Suprapubic skin (tissue), 4 donors: Measurements from ENCODE around the gene SYNDIG1. TPM values are rescaled to one million over a fixed set of nuclear protein-coding genes. Genes with fewer than 3 reads are reported as not detected.

Source experiments
- DNase-seq, 2 donors: peaks; one replicate each; pipeline ENCODE4 v3.0.0-alpha.2; 2019; ENCODE audit warnings: low spot score in 2 of 2
- H3K27ac ChIP-seq: fragments of 200-600 bp; sonication (generic); one replicate; pipeline ENCODE4 v1.5.1; 2019
- H3K27me3 ChIP-seq: fragments of 200-600 bp; sonication (generic); one replicate; pipeline ENCODE4 v1.5.1; 2019
- H3K36me3 ChIP-seq: fragments of 200-600 bp; sonication (generic); one replicate; pipeline ENCODE4 v1.5.1; 2019
- H3K4me1 ChIP-seq: fragments of 200-600 bp; sonication (generic); one replicate; pipeline ENCODE4 v1.5.1; 2019
- H3K4me3 ChIP-seq: fragments of 200-600 bp; sonication (generic); one replicate; pipeline ENCODE4 v1.5.1; 2019; ENCODE audit warnings: mild to moderate bottlenecking
- H3K9me3 ChIP-seq: fragments of 200-600 bp; sonication (generic); one replicate; pipeline ENCODE4 v1.5.1; 2019
- EP300 ChIP-seq: sonication (generic); formaldehyde crosslinking; IDR thresholded peaks from one replicate; pipeline ENCODE4 v1.6.1; 2017; ENCODE audit warnings: antibody characterized with exemption
- POLR2A ChIP-seq, 2 donors: fragments of 450-650 bp; IDR thresholded peaks; one replicate each; pipeline ENCODE4 v1.6.1; 2017; ENCODE audit warnings: antibody characterized with exemption in 2 of 2, mild to moderate bottlenecking in 2 of 2, moderate library complexity in 2 of 2
- POLR2AphosphoS5 ChIP-seq, 3 donors: sonication (generic); formaldehyde crosslinking; IDR thresholded peaks; one replicate each; pipeline ENCODE4 v1.6.1; 2017; ENCODE audit warnings: antibody characterized with exemption in 3 of 3
- WGBS: methylation state at CpG from one replicate; pipeline ENCODE4 v1.1.5; 2018; 5-methylcytosine and 5-hydroxymethylcytosine counted together
- total RNA-seq, 4 donors: library from RNA; depleted of rRNA; stranded (reverse); fragments of >200 nt; gene quantifications; one replicate each; pipeline ENCODE4 v1.1.0, GENCODE V29; 2016
- TF ChIP-seq, protein P1 (sequence below), 2 donors: fragments of 200-600 bp in 1 of 2; fragments of 450-650 bp in 1 of 2; sonication (generic) in 1 of 2; IDR thresholded peaks; one replicate each; pipeline ENCODE4 v1.5.1; 2016 to 2019; ENCODE audit warnings: antibody characterized with exemption in 2 of 2, mild to moderate bottlenecking in 1 of 2, moderate library complexity in 1 of 2

SYNDIG1 gene
- not detected for total RNA-seq

- DNase-seq = no peak
- H3K27me3 ChIP-seq = peaks cover 67% of the 10 kb centered on the region
- 2% methylated on average over 22 of the region's 91 CpGs for WGBS
- no peak for TF ChIP-seq POLR2A (IDR thresholded peaks at IDR 0.05)
- peak within 1 kb of the TSS; percentile 50 for H3K4me3 ChIP-seq
- no peaks in the 10 kb centered on the region for H3K36me3 ChIP-seq
- no peak within 1 kb of the TSS for H3K27ac ChIP-seq
- no peaks in the 10 kb centered on the region for H3K9me3 ChIP-seq
- H3K4me1 ChIP-seq = peaks cover 19% of the 10 kb centered on the region
Measured at GRCh38 chr20:24469116-24469893, at the start of gene SYNDIG1. Gene SYNDIG1, plus strand, starts transcription at chr20:24469629. Its CDS starts 73,469 bp downstream, at chr20:24543098.

DNA sequence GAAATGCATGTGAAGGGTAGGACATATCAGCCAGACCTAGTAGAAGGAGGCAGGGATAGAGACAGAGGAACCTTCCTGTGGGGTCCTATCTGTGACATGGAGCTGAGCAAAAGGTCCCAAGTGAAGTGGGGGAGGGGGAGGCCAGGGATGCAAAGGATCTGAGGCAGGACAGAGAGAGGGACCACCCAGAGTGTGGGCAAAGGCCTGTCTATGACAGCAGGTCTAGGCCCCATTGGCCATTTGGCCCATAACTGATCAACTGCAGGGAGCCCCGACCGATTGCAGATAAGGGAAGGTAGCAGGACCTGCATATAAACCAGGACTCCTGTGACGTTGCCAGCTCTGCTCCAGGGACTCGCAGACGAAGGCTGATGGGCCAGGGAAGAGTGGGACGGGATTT is 49.6 kb upstream of the SYNDIG1 start:
- 93% methylated on average over 6 of the region's 6 CpGs for WGBS
- Histone ChIP-seq H3K9me3 (no peaks in the 10 kb centered on the region), H3K4me1 (no peaks in the 10 kb centered on the region), H3K36me3 (no peaks in the 10 kb centered on the region), H3K4me3 (no peak overlapping the region), H3K27me3 (no peaks in the 10 kb centered on the region), H3K27ac (no peak overlapping the region)
- no peak for DNase-seq
- TF ChIP-seq EP300 (no peak), POLR2A (IDR thresholded peaks at IDR 0.05) (no peak), POLR2AphosphoS5 (IDR thresholded peaks at IDR 0.05) (no peak)
- TF ChIP-seq, protein P1, sequence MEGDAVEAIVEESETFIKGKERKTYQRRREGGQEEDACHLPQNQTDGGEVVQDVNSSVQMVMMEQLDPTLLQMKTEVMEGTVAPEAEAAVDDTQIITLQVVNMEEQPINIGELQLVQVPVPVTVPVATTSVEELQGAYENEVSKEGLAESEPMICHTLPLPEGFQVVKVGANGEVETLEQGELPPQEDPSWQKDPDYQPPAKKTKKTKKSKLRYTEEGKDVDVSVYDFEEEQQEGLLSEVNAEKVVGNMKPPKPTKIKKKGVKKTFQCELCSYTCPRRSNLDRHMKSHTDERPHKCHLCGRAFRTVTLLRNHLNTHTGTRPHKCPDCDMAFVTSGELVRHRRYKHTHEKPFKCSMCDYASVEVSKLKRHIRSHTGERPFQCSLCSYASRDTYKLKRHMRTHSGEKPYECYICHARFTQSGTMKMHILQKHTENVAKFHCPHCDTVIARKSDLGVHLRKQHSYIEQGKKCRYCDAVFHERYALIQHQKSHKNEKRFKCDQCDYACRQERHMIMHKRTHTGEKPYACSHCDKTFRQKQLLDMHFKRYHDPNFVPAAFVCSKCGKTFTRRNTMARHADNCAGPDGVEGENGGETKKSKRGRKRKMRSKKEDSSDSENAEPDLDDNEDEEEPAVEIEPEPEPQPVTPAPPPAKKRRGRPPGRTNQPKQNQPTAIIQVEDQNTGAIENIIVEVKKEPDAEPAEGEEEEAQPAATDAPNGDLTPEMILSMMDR (IDR thresholded peaks at IDR 0.05) = no peak

- DNase-seq = no peak
- WGBS = 80% methylated on average over 4 of the region's 4 CpGs
- H3K36me3 ChIP-seq = no peaks in the 10 kb centered on the region
- no peak overlapping the region for H3K4me3 ChIP-seq
- no peaks in the 10 kb centered on the region for H3K9me3 ChIP-seq
- H3K27me3 ChIP-seq = no peaks in the 10 kb centered on the region
- TF ChIP-seq POLR2A (IDR thresholded peaks at IDR 0.05) (no peak), EP300 (no peak), POLR2AphosphoS5 (IDR thresholded peaks at IDR 0.05) (no peak)
- TF ChIP-seq, protein P1 (IDR thresholded peaks at IDR 0.05) = no peak
- H3K4me1 ChIP-seq = no peaks in the 10 kb centered on the region
- H3K27ac ChIP-seq = no peak overlapping the region
Measured at GRCh38 chr20:24420567-24420966, 48.9 kb upstream of the SYNDIG1 start.

GRCh38 chr20:24421071-24421470 is 48.4 kb upstream of the SYNDIG1 start:
- 91% methylated on average over 6 of the region's 9 CpGs for WGBS
- TF ChIP-seq POLR2A (IDR thresholded peaks at IDR 0.05) (no peak), POLR2AphosphoS5 (IDR thresholded peaks at IDR 0.05) (no peak), EP300 (no peak)
- TF ChIP-seq, protein P1 (IDR thresholded peaks at IDR 0.05) = no peak
- no peaks in the 10 kb centered on the region for H3K9me3 ChIP-seq
- no peaks in the 10 kb centered on the region for H3K27me3 ChIP-seq
- no peak overlapping the region for H3K27ac ChIP-seq
- H3K36me3 ChIP-seq = no peaks in the 10 kb centered on the region
- DNase-seq = no peak
- H3K4me1 ChIP-seq = no peaks in the 10 kb centered on the region
- no peak overlapping the region for H3K4me3 ChIP-seq

DNA sequence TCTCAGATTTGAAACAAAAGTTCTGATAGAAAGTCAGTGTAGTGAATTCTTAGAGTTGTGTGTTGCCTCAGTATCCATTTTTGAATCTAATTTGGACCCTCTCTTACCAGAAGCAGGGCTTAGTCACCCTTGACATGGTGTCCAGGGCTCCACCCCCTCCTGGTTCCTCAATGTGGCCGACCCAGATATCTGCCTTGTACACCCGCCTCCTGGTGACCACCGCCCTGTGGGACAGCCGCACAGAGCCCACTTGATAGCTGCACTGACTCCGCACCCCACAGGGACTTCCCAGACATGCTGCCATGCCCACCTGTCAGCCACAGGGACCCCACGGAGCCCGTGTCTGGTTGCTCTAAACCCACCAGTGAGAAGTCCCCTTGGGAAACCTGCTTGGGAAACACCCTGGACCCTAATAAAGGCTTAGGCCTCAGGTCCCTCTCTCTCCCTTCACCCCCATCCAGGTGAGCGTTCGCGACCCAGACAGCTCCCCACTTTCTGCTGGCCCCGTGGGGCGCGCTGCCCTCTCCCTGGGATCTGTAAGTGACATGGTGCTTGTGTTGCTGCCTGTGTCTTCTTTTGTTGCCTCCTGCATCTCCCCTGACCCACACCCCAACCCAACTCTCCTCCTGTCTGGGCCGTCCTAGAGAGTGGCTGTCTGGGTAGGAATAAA is 47.2 kb upstream of the SYNDIG1 start:
- Histone ChIP-seq H3K27ac (no peak overlapping the region), H3K27me3 (no peaks in the 10 kb centered on the region), H3K4me3 (no peak overlapping the region), H3K4me1 (no peaks in the 10 kb centered on the region), H3K36me3 (no peaks in the 10 kb centered on the region), H3K9me3 (no peaks in the 10 kb centered on the region)
- DNase-seq = no peak
- no peak for TF ChIP-seq EP300
- TF ChIP-seq, protein P1 (IDR thresholded peaks at IDR 0.05) = no peak
- no peak for TF ChIP-seq POLR2A (IDR thresholded peaks at IDR 0.05)
- TF ChIP-seq POLR2AphosphoS5 (IDR thresholded peaks at IDR 0.05) = no peak
- 94% methylated on average over 14 of the region's 14 CpGs for WGBS
